NCI-H1436 (cell line): ENCODE data around the gene ARHGEF1.

Experiments
- DNase-seq: peaks from one replicate; lab custom pipeline; 2025; lab: John Stamatoyannopoulos, UW

The ARHGEF1 gene

DNA sequence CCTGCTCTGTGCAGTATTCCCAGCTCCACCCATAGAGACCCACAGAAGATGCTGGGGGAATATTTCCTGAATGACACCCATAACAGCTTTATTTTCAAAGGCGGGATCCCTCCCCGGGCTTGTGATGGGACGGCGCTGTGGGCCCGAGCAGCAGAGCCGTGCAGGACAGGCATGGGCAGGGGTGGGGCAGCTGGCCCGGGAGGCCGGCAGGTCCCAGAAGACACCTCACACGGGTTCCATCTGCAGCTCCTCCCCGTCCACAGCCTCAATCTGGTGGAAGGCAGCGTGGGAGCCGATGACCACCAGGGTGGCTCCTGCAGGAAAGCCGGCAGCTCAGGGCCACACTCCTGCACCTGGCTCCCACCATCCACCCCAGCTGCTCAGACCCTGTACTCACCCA is 73.6 kb downstream of the ARHGEF1 start:
- DNase-seq: no peak
